Measurements from ENCODE around the gene AMPH. TPM values are rescaled to one million over a fixed set of nuclear protein-coding genes. Genes with fewer than 3 reads are reported as not detected.

The AMPH gene
- total RNA-seq, 4 donors from 2014 or later: 1.9 to 8.9 (median 4.6) TPM

DNA sequence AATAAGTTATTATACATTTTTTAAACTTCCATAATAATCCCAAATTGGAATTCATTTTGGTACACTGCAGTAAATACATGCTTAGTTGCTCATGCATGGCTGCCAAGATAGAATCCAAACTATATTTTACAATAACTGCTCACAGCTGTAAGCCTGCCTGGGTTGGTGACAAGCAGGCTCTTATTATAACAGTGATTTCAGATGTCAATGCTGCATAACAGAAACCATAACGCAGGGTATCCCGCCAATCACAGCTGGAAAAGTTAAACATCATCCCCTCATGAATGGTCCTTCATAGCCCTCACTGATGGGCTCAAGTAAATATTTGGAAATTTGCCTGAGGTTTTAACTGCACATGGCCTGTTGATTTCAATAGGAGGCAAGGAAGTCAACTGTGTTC is 149.8 kb downstream of the AMPH start:
- no peak for DNase-seq
- Histone ChIP-seq H3K27me3 (no peaks in the 10 kb centered on the region), H3K9me3 (no peaks in the 10 kb centered on the region), H3K4me1 (no peaks in the 10 kb centered on the region), H3K4me3 (replicated peaks in 1 of 3) (no peak overlapping the region), H3K36me3 (no peaks in the 10 kb centered on the region), H3K27ac (no peak overlapping the region)
- intact Hi-C loops (cut with DNase I): no loop called here
- 86 to 87% methylated on average over 2 of the region's 2 CpGs for WGBS, 2 donors
- TF ChIP-seq POLR2A (IDR thresholded peaks at IDR 0.05): no peak
- TF ChIP-seq, protein P1, sequence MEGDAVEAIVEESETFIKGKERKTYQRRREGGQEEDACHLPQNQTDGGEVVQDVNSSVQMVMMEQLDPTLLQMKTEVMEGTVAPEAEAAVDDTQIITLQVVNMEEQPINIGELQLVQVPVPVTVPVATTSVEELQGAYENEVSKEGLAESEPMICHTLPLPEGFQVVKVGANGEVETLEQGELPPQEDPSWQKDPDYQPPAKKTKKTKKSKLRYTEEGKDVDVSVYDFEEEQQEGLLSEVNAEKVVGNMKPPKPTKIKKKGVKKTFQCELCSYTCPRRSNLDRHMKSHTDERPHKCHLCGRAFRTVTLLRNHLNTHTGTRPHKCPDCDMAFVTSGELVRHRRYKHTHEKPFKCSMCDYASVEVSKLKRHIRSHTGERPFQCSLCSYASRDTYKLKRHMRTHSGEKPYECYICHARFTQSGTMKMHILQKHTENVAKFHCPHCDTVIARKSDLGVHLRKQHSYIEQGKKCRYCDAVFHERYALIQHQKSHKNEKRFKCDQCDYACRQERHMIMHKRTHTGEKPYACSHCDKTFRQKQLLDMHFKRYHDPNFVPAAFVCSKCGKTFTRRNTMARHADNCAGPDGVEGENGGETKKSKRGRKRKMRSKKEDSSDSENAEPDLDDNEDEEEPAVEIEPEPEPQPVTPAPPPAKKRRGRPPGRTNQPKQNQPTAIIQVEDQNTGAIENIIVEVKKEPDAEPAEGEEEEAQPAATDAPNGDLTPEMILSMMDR (IDR thresholded peaks at IDR 0.05): no peak

GRCh38 chr7:38478404-38478803 is 152.8 kb downstream of the AMPH start:
- H3K4me3 ChIP-seq (replicated peaks in 1 of 3): no peak overlapping the region
- DNase-seq: no peak
- H3K27ac ChIP-seq: no peak overlapping the region
- no peak for TF ChIP-seq POLR2A (IDR thresholded peaks at IDR 0.05)
- TF ChIP-seq, protein P1 (IDR thresholded peaks at IDR 0.05): no peak
- no peaks in the 10 kb centered on the region for H3K36me3 ChIP-seq
- H3K4me1 ChIP-seq: no peaks in the 10 kb centered on the region
- intact Hi-C loops (cut with DNase I): no loop called here
- 67 to 76% methylated on average over 3 of the region's 3 CpGs for WGBS, 2 donors
- H3K9me3 ChIP-seq: no peaks in the 10 kb centered on the region
- H3K27me3 ChIP-seq: no peaks in the 10 kb centered on the region

DNA sequence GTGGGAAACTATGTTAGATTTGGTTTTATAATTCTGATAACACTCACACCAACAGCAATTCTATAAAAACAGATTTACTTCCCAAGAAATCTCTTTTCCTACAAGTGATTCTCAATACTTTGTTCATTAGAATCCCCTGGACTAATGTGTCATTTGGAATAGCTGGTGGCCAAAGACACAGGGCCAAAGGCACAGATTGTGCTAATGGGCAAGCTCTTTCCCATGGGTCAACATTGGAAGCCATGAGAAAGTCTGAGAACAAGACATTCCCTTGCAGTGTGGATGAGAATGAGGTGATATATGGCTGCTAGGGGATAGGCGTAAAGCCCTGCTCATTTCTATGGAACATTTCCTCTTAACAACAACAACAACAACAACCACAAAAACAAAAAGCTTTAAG is 153.8 kb downstream of the AMPH start:
- Histone ChIP-seq H3K27ac (no peak overlapping the region), H3K27me3 (no peaks in the 10 kb centered on the region), H3K36me3 (no peaks in the 10 kb centered on the region), H3K4me3 (replicated peaks in 1 of 3) (no peak overlapping the region), H3K9me3 (no peaks in the 10 kb centered on the region), H3K4me1 (no peaks in the 10 kb centered on the region)
- 81 to 94% methylated on average over 1 of the region's 1 CpG for WGBS, 2 donors
- intact Hi-C loops (cut with DNase I): no loop called here
- no peak for TF ChIP-seq POLR2A (IDR thresholded peaks at IDR 0.05)
- TF ChIP-seq, protein P1 (IDR thresholded peaks at IDR 0.05): no peak
- DNase-seq: no peak

DNA sequence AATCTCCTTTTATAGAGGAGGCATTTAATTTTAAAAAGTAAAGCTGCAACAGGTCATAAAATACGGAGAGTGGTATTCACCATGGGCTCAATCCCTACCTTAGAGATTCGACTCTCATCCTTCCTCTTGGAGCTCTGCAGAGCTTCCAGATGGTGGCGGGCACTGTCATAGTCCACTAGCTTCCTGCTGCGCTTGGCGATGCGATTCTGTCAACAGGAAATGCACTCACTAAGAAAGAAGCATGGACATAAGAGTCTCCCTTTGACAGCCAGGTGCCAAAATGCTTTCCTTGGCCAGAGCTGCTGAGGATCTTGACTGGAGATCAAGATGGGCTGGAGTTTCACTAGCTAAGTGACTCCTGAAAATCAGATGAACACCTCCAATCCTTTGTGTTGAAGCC is 154.4 kb downstream of the AMPH start:
- H3K27ac ChIP-seq: no peak overlapping the region
- H3K4me1 ChIP-seq: no peaks in the 10 kb centered on the region
- WGBS, 2 donors: 80 to 83% methylated on average over 6 of the region's 6 CpGs
- no peak for TF ChIP-seq POLR2A (IDR thresholded peaks at IDR 0.05)
- TF ChIP-seq, protein P1 (IDR thresholded peaks at IDR 0.05): no peak
- H3K36me3 ChIP-seq: no peaks in the 10 kb centered on the region
- no peak for DNase-seq
- no peaks in the 10 kb centered on the region for H3K9me3 ChIP-seq
- no peak overlapping the region for H3K4me3 ChIP-seq (replicated peaks in 1 of 3)
- intact Hi-C loops (cut with DNase I): no loop called here
- H3K27me3 ChIP-seq: no peaks in the 10 kb centered on the region

DNA sequence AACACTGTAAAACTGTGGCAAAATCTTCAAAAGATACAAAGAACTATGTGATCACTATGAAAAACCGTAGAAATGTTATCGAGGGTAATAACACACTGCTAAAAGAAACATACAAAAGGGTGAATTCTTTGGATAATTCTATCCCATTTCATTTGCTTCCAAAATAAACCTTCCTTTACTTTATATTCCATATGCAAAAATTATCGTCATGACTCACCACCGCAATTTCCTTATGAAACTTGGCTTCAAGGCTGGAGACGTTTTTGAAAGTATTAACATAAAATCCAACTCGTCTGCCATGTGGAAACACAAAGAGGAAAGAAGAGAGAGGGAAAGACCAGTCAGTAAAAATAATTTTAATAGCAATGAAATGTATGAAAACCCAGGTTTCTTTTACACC is 165.2 kb downstream of the AMPH start:
- no peak for DNase-seq
- Histone ChIP-seq H3K36me3 (no peaks in the 10 kb centered on the region), H3K27me3 (no peaks in the 10 kb centered on the region), H3K4me3 (replicated peaks in 1 of 3) (no peak overlapping the region), H3K9me3 (no peaks in the 10 kb centered on the region), H3K27ac (no peak overlapping the region), H3K4me1 (no peaks in the 10 kb centered on the region)
- intact Hi-C loops (cut with DNase I): no loop called here
- TF ChIP-seq POLR2A (IDR thresholded peaks at IDR 0.05): no peak
- TF ChIP-seq, protein P1 (IDR thresholded peaks at IDR 0.05): no peak
- 73 to 82% methylated on average over 6 of the region's 6 CpGs for WGBS, 2 donors

Data from thyroid gland (tissue), 4 donors.